Measurements from ENCODE around the gene MSI2. TPM values are rescaled to one million over a fixed set of nuclear protein-coding genes. Genes with fewer than 3 reads are reported as not detected.
A peak's percentile ranks its signal among the peaks of the same experiment; 100 is the strongest.

Gene MSI2
- total and polyA plus RNA-seq, 2 experiments from 2014 or later: 15.7 to 76.4 TPM

- TF ChIP-seq CTCF (IDR thresholded peaks at IDR 0.05; ENCODE audit: low read depth, low read length): no peak
- no peaks in the 10 kb centered on the region for H3K9me3 ChIP-seq (ENCODE audit: low read depth)
- no peak overlapping the region for H3K4me3 ChIP-seq
- H3K27ac ChIP-seq: peak overlapping the region; percentile 51
- no peaks in the 10 kb centered on the region for H3K36me3 ChIP-seq
- peaks cover 37% of the 10 kb centered on the region for H3K4me1 ChIP-seq (ENCODE audit: low read depth)
- no peaks in the 10 kb centered on the region for H3K27me3 ChIP-seq
- no peak for DNase-seq (ENCODE audit: low read depth in 1 of 2, low spot score in 1 of 2)
Observed at GRCh38 chr17:57281887-57282286, 25.6 kb downstream of the MSI2 start.

- Histone ChIP-seq H3K9me3 (ENCODE audit: low read depth) (no peaks in the 10 kb centered on the region), H3K36me3 (no peaks in the 10 kb centered on the region), H3K4me1 (ENCODE audit: low read depth) (peaks cover 37% of the 10 kb centered on the region), H3K27me3 (no peaks in the 10 kb centered on the region), H3K27ac (peak overlapping the region; percentile 51), H3K4me3 (no peak overlapping the region)
- no peak for DNase-seq (ENCODE audit: low read depth in 1 of 2, low spot score in 1 of 2)
- no peak for TF ChIP-seq CTCF (IDR thresholded peaks at IDR 0.05; ENCODE audit: low read depth, low read length)
Observed at GRCh38 chr17:57282296-57282695, 26.0 kb downstream of the MSI2 start.

GRCh38 chr17:57283203-57283971 is 27.1 kb downstream of the MSI2 start:
- Histone ChIP-seq H3K4me3 (no peak overlapping the region), H3K4me1 (ENCODE audit: low read depth) (peaks cover 37% of the 10 kb centered on the region), H3K27ac (peak overlapping the region; percentile 47), H3K36me3 (no peaks in the 10 kb centered on the region), H3K27me3 (no peaks in the 10 kb centered on the region), H3K9me3 (ENCODE audit: low read depth) (no peaks in the 10 kb centered on the region)
- TF ChIP-seq CTCF (IDR thresholded peaks at IDR 0.05; ENCODE audit: low read depth, low read length): no peak
- no peak for DNase-seq (ENCODE audit: low read depth in 1 of 2, low spot score in 1 of 2)

GRCh38 chr17:57284583-57284982 is 28.3 kb downstream of the MSI2 start:
- H3K4me3 ChIP-seq: no peak overlapping the region
- H3K36me3 ChIP-seq: no peaks in the 10 kb centered on the region

GRCh38 chr17:57284984-57285646 is 28.8 kb downstream of the MSI2 start:
- DNase-seq (ENCODE audit: low read depth in 1 of 2, low spot score in 1 of 2): no peak
- H3K27me3 ChIP-seq: no peaks in the 10 kb centered on the region
- no peak overlapping the region for H3K4me3 ChIP-seq
- H3K36me3 ChIP-seq: no peaks in the 10 kb centered on the region
- H3K9me3 ChIP-seq (ENCODE audit: low read depth): no peaks in the 10 kb centered on the region
- H3K4me1 ChIP-seq (ENCODE audit: low read depth): peaks cover 37% of the 10 kb centered on the region
- no peak for TF ChIP-seq CTCF (IDR thresholded peaks at IDR 0.05; ENCODE audit: low read depth, low read length)
- H3K27ac ChIP-seq: no peak overlapping the region

More at GRCh38 chr17:57284583-57284982, 28.3 kb downstream of the MSI2 start:
- no peak for DNase-seq (ENCODE audit: low read depth in 1 of 2, low spot score in 1 of 2)
- TF ChIP-seq CTCF (IDR thresholded peaks at IDR 0.05; ENCODE audit: low read depth, low read length): no peak
- Histone ChIP-seq H3K4me1 (ENCODE audit: low read depth) (peaks cover 37% of the 10 kb centered on the region), H3K27ac (no peak overlapping the region), H3K9me3 (ENCODE audit: low read depth) (no peaks in the 10 kb centered on the region), H3K27me3 (no peaks in the 10 kb centered on the region)
